ENCODE results near the gene SCPEP1.
A peak's percentile ranks its signal among the peaks of the same experiment; 100 is the strongest.

SCPEP1 gene

DNA sequence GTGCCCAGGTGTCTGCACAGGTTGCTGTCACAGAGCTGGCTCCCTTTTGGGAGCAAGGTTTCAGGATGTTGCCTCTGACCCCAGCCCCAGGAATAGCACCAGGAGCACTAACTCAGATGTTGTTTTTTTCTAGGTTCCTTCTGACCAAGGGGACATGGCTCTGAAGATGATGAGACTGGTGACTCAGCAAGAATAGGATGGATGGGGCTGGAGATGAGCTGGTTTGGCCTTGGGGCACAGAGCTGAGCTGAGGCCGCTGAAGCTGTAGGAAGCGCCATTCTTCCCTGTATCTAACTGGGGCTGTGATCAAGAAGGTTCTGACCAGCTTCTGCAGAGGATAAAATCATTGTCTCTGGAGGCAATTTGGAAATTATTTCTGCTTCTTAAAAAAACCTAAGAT is 28.1 kb downstream of the SCPEP1 start:
- no peak for DNase-seq

DNA sequence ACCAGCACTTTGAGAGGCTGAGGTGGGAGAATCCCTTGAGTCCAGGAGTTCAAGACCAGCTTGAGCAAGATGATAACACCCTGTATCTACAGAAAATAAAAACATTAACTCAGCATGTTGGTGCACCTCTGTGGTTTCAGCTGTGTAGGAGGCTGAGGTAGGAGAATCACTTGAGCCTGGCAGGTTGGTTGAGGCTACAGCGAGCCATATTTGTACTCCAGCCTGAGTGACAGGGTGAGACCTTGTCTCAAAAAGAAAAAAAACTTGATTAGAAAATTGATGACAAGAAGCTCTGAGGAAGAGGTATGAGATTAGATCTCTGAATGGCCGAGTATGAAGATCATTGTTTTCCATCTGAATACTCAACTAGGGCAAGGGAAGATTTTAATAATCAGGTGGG is 31.0 kb downstream of the SCPEP1 start:
- DNase-seq = no peak

DNA sequence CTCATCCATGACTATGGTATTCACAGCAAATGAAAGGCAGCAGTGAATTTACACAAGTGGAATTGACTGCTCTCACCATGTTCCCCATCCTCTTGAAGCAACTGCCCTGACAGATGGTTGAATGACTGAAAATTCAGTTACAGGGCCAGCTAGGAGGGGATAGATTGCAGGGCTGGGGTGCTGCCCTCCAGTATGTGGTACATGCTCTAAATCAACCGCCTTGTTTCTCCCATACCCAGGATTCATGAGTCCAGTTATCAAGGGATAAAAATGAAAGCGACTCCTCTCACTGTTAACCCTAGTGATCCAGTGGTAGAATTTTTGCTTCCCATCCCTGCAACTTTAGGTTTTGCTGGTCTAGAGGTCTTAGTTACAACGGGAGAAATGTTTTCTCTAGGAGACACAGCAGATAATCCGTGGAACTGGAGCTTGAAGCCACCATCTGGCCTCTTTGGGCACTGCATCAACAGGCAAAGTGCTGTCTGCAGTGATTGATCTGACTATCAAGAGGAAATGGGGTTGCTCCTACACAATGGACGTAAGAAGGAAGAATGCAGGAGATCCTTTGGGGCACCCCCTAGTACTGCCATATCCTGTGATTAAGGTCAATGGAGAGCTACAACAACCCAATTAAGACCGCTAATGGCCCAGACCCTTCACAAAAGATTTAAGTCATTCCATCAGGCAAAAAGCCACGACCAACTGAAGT is 32.0 kb downstream of the SCPEP1 start:
- DNase-seq = peak; percentile 61

DNA sequence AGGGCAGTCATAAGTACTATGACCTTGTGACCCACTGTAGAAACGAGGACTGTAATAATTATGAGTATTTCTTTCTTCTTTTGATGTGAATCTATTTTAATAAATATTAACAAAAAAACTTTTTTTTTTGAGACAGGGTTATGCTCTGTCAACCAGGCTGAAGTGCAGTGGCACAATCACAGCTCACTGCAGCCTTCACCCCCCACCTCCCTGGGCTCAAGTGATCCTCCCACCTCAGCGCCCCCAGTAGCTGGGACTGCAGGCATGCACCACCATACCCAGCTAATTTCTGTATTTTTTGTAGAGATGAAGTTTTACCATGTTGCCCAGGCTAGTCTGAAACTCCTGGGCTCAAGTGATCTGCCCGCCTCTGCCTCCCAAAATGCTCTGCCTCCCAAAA is 32.6 kb downstream of the SCPEP1 start:
- DNase-seq = no peak

DNA sequence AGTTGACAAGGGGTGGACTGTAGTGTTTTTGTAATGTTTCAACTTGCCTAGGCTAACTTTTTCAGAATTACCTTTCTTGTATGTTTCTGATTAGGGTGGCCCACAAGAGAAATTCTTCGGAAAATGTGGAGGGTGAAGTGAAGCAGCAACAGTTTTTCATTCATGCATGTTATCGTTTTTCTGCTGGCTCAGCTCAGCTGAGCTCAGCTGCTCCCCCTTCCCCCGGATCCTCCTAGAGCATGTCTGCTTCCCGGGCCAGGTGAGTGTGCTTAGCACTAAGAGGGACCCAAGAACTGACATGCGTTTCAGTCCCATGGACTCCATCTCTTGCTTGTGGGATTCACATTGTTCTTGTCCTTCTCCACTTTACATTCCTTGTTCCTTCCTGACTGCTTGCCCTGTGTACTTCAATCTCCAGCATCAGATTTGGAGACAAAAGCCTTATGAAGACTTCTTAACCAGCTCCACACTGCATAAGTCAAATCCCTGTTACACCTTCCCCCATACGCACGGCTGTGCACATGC is 33.6 kb downstream of the SCPEP1 start:
- DNase-seq = no peak

DNA sequence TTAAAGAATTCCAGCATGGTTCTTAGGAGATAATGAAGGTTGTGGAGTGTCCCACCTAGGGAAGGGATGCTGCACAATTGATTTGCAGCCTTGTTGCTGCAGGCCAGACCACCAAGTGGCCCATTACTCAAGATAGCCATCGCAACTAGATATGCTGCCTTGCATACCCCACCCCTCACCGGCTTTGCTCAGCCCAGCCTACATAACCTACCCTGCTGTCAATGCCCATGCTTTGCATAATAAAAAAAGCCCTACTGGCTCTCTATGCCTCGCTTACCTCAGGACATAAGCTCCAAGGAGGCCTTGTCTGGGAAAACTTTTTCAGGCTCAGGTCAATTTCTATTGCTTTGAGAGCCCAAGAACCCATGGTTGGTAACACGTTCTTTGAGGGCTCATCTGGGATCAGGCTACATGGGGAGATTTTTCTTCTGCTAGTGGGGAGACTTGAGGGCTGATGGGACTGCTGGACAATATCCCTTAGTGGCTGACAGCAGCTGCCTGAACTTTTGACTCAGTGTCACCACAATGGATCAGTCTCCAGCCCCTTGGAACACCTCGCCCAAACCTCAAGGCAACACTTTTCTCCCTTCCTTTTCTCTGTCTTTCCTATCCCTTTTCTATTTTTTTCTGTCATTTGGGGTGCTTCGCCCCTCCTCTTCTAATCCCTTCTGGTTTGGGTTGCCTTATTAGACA is 38.3 kb downstream of the SCPEP1 start:
- DNase-seq = no peak

DNA sequence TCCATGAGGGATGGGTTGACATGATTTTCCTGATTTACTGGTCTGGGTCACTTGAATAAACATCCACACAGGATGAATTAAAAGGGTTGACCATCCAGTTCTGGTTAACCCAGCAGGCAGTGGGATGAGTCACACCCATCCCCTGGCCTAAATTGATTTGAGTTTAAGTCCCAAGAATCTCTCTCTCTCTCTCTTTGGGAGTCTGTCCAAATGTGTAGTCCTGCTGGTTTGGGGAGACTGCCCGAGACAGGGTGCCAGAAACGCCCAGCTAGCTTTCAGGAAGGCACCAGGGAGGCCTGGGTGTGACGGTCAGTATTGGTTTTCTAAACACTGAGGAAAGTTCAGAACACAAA is 38.8 kb downstream of the SCPEP1 start:
- DNase-seq = no peak

DNA sequence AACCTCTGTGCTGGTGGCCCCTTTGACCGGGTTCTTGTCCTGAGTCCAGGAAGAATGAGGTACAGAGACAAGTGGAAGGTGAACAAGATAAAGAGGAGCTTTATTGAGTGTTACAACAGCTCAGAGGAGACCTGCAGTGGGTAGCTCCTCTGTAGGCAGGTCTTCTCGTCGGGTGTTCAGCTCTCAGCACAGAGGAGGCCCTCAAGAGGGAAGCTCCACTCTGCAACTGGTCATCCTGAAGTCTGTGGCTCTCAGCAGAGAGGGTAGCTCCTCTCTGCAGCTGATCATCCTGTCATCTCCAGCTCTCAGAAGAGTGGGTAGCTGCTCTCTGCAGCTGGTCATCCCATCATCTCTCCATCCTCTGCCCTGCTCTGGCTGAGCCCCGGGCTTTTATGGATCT is 39.7 kb downstream of the SCPEP1 start:
- DNase-seq = no peak

DNA sequence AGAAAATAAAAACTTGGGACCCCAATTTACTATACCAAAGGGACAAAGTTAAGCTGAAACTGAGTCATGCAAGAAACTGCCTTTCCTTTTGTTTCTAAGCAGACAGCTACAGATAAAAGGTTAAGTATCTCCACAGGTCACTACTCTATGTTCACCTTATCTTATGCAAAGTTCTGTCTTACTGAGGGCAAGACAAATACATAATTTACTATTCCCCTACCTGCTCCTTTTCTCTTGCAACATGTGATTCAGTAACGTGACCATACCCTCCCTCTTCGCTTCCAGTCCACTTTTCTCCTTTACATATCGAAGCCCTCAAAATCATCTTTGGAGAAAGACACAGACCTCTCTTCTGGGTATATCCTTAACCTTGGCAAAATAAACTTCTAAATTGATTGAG is 42.3 kb downstream of the SCPEP1 start:
- DNase-seq = no peak

DNA sequence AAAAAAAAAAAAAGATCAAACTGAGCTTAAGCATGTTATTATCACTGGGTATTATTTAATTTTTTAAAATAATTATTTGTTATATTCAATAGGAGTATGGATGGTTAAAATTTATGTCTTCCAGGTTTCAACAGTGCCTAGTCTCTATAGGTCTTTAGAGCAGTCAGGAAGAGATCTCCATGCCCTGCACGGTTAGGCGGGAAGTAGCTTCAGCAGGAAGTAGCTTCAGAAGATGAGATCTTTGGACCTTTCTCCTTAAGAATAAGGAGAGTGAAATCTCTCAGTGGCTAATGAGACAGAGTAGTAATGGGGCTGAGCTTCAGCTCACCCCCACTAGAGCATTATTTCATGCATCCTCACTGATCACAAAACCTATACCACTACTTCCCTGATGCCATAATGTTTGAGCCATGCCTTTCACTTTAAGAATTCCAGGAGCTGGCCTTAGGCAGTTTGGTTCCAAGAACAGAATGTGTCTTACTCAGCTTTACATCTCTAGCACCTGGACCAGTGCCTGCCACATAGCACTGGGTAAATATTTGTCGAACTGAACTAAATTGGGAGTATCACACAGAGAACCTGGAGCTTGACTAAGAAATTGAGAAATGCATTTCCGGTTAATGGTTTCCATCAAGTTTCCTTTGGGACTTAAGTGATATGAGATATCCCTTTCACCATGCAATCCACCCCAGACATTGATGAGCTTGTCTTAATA is 43.5 kb downstream of the SCPEP1 start:
- no peak for DNase-seq

DNA sequence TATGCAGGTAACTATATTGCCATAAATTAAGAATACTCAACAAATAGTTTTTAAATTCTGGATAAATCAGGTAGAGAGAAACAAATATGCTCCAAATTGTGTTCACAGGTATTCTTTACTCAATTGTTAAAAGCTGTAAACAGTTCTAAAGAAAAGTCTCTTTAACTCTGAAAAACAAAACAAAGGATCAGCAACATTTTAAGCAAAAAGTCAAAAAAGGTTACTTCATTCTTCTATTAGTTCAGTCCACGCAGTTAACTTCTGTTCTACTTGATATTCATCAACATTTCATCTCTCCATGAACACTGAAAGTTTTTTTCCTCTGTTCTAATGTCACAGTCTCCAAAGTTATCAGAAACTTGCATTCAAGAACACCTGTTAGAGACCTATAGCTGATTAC is 47.9 kb downstream of the SCPEP1 start:
- no peak for DNase-seq

DNA sequence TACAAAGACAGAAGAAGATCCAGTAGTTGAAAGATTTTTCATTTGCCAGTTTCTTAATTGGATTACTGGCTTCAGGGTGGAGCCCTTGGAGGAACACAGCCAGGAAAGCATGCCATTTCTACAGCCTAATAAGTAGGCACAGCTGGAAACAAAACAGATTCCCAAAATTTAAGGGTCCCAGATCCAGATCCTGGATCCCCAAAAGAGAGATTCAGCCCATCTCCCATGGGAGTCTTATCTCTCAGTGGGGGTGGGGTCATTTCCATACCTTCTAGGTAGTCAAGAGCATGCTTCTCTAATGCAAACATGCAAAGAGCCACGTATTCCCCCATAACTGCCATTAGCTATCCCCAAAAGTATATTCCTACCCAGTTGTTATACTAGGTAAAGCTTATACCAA is 49.9 kb downstream of the SCPEP1 start:
- DNase-seq = no peak

DNA sequence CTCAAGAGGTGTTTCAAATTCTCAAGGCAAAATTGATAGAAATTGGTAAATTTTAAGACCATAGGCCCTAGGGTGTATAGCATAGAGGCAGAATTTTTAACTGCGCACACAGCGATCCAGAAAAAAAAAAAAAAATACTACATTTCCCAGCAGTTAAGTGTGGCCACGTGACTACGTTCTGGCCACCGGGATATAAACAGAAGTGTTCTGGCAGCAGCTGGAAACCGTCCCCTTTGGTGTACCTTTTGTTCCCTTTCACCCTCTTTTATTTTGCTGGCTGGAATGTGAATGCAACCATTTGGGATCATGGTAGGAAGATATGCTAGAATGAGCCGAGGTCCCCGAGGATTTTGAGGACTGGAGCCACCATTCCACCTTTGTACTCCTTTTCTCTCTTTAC is 54.4 kb downstream of the SCPEP1 start:
- no peak for DNase-seq

DNA sequence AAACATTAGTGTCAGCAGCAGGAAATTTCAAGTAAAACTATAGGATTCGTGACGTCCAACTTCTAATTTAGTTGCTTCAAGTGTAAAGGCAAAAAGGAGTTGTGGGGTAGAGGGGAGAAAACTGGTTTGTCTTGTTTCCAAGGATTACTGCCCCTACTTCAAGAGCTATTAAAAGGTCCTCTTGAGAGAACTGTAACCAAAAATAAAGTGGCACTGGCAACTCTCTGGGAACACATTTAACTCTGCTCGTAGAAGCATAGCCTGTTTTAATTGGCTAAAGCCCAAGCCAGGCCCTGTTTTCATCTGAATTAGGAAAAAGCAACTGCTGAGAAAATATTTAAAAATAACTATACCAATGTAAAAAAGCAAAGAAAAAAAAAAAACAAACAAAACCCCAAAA is 55.4 kb downstream of the SCPEP1 start:
- peak; percentile 50 for DNase-seq

DNA sequence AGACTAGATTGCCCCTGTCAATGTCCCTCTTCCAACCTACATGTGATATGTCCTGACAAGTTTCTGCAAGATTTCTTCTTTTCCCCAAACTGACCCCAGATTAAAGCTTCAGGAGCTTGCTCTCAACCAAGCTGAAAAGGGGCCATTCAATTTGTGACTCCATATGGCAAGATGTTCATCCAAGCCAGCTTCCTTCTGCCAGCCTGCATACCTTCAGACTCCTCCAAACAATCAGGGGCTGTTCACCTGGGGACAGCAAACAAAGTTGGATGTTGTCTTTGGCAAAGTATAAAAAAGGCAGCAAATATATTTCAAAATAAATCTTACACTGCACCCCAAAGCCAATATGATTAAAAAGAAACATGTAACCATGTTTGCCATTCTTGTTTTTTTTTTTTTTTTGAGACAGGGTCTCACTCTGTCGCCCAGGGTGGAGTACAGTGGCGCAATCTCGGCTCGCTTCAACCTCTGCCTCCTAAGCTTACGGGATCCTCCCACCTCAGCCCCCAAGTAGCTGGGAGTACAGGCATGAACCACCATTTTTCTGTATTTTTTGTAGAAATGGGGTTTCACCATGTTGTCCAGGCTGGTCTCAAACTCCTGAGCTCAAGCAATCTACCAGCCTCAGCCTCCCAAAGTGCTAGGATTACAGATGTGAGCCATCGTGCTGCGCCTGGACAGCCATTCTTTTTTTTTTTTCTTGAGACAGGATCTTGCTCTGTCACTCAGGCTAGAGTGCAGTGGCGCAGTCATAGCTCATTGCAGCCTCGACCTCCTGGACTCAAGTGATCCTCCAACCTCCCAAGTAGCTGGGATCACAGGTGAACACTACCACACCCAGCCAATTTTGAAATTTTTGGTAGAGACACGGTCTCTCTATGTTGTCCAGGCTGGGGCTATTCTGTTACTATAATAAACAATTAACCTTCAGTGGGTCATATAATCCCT is 57.1 kb downstream of the SCPEP1 start:
- DNase-seq = no peak

DNA sequence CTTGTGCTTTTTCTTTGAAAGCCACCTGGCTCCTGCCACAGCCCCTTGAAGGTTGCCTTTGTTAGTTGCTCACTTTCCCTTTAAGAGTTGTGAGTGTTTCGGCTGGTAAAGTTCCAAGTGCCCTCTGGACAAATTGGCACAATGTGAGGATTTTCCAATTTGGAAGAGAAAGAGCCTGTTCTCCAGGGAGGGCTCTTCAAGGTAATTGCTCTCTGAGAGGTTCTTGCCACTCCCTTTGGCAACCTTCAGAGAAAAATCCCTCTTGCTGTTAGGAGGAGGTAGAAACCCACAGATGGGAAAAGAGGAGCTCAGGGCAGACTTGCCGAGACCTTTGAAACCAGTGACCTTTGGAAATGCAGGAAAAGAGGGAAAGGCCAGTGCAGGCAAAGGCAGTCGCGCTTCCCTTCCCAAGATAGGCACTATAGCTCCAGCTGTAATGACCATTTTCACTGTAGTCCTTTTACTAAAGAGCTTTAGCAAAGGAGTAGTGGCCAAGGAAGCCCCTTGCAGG is 58.1 kb downstream of the SCPEP1 start:
- peak; percentile 73 for DNase-seq

DNA sequence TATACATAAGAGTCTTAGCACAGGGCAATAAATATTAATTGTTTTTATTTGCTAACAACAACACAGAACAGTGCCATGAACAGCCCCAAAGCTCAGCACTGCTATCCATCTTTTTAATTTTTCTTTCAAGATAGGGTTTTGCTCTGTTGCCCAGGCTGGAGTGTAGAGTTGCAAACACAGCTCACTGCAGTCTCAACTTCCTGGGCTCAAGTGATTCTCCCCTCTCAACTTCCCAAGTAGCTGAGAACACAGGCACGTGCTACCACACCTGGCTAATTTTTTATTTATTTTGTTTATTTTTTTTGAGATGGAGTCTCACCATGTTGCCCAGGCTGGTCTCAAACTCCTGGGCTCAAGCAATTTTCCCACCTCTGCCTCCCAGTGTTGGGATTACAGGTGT is 59.5 kb downstream of the SCPEP1 start:
- DNase-seq = no peak

DNA sequence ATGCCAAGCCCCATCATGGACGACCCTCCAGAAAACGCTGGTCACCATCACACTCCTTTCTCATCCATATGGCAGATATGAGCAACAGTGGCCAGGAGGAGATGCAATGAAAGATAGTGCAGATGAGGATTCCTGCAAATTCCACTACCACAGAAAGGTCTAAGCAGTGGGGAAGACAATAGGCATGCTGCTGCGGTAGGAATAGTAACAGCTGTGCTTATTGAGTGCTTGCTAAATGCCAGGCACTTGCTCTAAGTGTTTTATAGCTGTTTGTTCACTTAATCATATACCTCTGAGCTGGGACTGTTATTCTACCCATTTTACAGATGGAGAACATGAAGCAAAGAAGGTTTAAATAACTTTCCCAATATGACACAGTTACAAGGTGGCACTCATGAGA is 60.6 kb downstream of the SCPEP1 start:
- DNase-seq = no peak

DNA sequence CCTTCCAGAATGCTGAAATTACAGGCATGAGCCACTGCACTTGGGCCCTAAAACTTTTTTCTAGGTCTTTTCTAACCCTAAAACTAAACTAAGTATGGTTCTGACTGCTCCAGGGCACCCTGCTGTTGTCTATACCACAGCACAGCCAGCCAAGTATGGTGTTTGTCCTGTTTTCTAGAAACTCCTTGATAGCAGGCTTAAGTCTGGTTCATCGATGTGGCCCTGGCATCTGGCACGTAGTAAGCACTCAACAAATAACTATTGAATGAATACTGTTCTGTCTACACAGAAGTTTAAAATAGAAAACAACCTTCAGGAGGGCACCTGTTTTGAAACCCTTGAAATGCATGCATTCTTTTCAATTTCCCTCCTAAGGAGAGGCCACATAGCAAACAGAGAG is 62.6 kb downstream of the SCPEP1 start:
- DNase-seq = no peak

DNA sequence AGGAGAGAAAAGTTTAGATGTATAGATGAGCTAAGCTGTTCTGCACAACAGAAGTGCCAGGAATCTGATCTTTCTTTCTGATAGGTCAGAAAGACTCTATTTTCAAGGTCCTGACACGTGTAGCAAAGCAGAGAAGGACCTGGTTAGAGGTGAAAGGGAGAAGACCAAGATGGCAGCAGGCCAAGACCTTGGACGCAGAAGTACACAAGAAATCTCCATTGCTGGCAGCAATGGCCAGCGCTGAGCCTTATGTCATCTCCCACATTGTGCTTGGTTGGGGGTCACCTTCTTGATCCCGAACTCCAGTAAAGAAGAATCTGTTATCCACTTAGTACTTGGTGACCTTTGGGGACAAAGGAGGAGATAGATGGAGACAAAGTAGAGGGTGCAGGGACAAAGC is 65.3 kb downstream of the SCPEP1 start:
- DNase-seq = no peak

DNA sequence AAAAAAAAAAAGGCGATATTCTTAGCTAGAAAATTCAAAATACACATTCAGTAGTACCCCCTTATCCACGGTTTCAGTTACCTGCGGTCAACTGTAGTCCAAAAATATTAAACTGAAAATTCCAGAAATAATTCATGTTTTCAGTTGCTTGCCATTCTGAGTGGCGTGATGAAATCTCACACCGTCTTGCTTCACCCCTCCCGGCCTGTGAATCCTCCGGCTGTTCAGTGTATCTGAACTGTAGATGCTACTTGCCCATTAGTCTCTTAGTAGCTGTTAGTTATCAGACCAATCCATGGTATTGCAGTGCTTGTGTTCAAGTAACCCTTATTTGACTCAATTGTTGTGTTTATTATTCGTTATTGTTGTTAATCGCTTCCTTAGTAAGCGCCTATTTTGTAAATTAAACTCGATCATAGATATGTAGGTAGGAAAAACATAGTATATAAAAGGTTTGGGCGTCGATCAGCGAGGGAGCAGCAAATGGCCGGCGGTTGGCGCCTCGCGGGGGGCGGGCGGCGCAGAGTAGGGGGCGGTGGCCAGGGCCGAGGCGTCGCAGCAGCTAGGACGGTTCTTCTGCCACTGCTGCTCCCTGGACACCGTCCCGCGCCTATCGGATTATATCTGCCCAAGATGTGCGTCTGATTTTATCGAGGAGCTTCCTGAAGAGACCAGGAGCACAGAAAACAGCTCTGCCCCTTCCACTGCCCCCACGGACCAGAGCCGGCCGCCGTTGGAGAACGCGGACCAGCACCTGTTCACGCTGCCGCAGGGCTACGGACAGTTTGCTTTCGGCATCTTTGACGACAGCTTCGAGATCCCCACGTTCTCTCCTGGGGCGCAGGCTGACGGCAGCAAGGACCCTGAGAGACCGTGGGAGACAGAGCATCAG is 67.3 kb downstream of the SCPEP1 start:
- DNase-seq = no peak

Measured in NCI-H1436 treated with DMSO at 0.1 percent for 48 hours (cell line).